ENCODE results near the gene FREY1.

FREY1 gene

DNA sequence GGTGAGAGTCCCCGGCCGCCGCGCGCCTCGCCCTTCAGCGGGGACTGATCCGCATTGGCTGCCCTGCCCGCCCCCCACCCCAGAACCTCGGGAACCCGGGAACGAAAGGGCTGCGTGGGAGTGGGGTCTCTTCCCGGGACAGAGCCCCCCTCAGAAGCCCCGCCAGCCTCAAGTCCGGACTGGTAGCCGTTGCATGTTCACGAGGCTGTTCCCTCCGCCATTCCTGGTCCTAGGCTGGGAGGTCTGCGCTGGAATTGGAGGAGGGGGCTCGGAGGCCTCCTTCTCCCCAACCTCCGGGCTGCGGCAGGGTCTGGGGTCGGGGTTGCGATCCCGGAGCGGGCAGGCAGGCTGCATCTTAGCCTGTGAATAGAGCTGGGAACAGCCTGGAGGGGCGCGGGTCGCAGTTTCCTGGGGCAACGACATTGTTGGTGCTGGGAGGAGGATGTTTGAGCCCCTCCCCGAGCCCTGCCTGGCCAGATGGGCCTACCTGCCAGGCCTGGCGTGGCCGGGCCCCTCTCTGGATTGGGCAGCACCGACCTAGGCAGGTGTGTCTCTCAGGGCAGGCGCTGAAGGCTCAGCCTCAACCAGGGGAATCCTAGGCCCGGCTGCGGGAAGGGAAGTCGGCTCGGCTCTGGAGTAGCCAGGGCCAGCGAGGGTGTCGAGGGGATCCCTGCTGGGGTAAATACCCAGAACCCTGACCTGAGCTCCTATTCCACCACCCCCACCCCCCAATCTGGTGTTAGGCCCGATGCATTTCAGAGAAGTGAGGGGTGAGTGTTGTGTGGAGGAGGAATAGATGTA is 20.9 kb downstream of the FREY1 start:
- Histone ChIP-seq H3K27ac (peak overlapping the region; percentile 44), H2AFZ (peak overlapping the region; percentile 66), H3K4me2 (ENCODE audit: low read length) (peak overlapping the region; percentile 55), H3K4me1 (no peaks in the 10 kb centered on the region), H3K27me3 (ENCODE audit: control insufficient read depth, insufficient read depth, low read length) (no peaks in the 10 kb centered on the region), H3K9me3 (ENCODE audit: control insufficient read depth, low read length) (no peaks in the 10 kb centered on the region), H3K4me3 (ENCODE audit: low read depth, low read length) (no peak overlapping the region), H3K36me3 (ENCODE audit: control insufficient read depth, insufficient read depth, low read length) (no peaks in the 10 kb centered on the region), H3K9ac (peak overlapping the region; percentile 61), H3K79me2 (peaks cover 5% of the 10 kb centered on the region)
- no peak for TF ChIP-seq CTCF (IDR thresholded peaks at IDR 0.05)

GRCh38 chr11:45885274-45885920 is 21.7 kb downstream of the FREY1 start, which contains the start of gene MAPK8IP1:
Gene MAPK8IP1 (plus strand): TSS chr11:45885651. CDS start chr11:45885821, 170 bp downstream.
- H3K36me3 ChIP-seq (ENCODE audit: control insufficient read depth, insufficient read depth, low read length): no peaks in the 10 kb centered on the region
- TF ChIP-seq CTCF (IDR thresholded peaks at IDR 0.05): no peak
- peak within 1 kb of the TSS; percentile 55 for H3K4me2 ChIP-seq (ENCODE audit: low read length)
- no peaks in the 10 kb centered on the region for H3K9me3 ChIP-seq (ENCODE audit: control insufficient read depth, low read length)
- H3K4me1 ChIP-seq: no peaks in the 10 kb centered on the region
- no peak within 1 kb of the TSS for H3K4me3 ChIP-seq (ENCODE audit: low read depth, low read length)
- peaks cover 5% of the 10 kb centered on the region for H3K79me2 ChIP-seq
- peak within 1 kb of the TSS; percentile 51 for H3K27ac ChIP-seq
- H3K9ac ChIP-seq: peak within 1 kb of the TSS; percentile 61
- peak within 1 kb of the TSS; percentile 66 for H2AFZ ChIP-seq
- no peaks in the 10 kb centered on the region for H3K27me3 ChIP-seq (ENCODE audit: control insufficient read depth, insufficient read depth, low read length)

DNA sequence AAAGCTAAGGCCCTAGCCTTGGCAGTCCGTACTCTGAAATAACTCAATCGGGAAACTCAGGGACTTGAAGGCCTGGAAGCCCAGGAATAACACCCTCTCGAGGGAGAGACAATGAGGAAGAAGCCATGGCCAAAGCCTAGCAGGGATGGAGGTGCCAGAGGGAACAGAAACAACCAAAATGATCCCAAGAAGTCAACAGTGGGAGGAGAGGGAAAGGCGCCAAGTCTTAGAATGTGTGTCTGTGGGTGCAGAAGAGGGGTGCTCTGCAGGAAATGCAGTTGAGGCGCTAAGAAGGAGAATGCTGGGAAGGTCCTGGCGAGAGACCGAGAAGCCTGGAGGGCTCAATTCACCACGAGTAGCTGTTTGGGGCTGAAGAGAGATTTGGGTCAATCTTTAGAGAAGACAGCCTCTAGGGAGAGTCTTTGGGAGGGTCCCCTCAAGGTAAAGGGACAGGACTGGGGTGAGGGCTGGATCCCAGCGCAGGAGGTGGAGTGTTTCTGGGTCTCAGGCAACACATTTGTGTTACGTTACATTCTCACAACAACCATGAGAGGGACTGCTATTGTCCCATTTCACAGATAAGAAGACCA is 22.4 kb downstream of the FREY1 start:
- H3K4me2 ChIP-seq (ENCODE audit: low read length): no peak overlapping the region
- no peak overlapping the region for H2AFZ ChIP-seq
- no peaks in the 10 kb centered on the region for H3K4me1 ChIP-seq
- no peak for TF ChIP-seq CTCF (IDR thresholded peaks at IDR 0.05)
- H3K4me3 ChIP-seq (ENCODE audit: low read depth, low read length): no peak overlapping the region
- H3K27me3 ChIP-seq (ENCODE audit: control insufficient read depth, insufficient read depth, low read length): no peaks in the 10 kb centered on the region
- no peaks in the 10 kb centered on the region for H3K36me3 ChIP-seq (ENCODE audit: control insufficient read depth, insufficient read depth, low read length)
- no peaks in the 10 kb centered on the region for H3K9me3 ChIP-seq (ENCODE audit: control insufficient read depth, low read length)
- peak overlapping the region; percentile 51 for H3K27ac ChIP-seq
- H3K79me2 ChIP-seq: peaks cover 5% of the 10 kb centered on the region
- no peak overlapping the region for H3K9ac ChIP-seq

DNA sequence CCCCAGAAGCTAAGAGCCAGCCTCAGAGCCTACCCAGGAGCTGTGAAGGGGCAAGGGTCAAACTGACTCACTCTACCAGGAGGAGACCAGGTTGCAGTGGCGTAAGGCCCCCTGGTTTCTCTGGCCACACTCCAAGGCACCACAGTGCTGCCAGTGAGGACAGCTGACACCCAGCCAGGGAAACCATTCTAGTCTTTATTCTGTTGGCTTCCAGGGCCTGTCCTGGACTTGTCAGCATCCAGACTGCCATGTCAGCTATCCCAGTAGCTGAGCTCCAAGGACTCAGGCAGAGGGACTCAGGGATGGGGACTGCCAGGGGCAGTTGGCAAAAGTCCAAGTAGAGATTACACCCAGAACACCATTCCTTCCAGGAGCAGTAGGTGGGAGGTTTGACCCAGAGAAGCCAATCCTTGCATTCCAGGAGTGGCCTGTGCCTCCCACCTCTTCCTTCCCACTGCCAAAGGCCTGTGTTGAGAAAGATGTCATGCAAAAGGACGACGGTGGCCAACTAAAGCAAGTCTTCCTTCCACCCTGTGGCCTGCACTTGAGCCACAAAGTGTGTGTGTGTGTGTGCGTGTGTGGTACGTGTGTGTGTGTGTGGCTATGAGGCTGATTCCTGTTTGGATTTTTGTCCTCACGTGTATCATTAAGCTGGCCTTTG is 25.2 kb downstream of the FREY1 start:
- TF ChIP-seq CTCF (IDR thresholded peaks at IDR 0.05): no peak
- no peaks in the 10 kb centered on the region for H3K27me3 ChIP-seq (ENCODE audit: control insufficient read depth, insufficient read depth, low read length)
- no peak overlapping the region for H2AFZ ChIP-seq
- no peak overlapping the region for H3K4me2 ChIP-seq (ENCODE audit: low read length)
- H3K36me3 ChIP-seq (ENCODE audit: control insufficient read depth, insufficient read depth, low read length): no peaks in the 10 kb centered on the region
- no peaks in the 10 kb centered on the region for H3K9me3 ChIP-seq (ENCODE audit: control insufficient read depth, low read length)
- H3K79me2 ChIP-seq: peaks cover 4% of the 10 kb centered on the region
- no peak overlapping the region for H3K9ac ChIP-seq
- H3K4me3 ChIP-seq (ENCODE audit: low read depth, low read length): no peak overlapping the region
- no peak overlapping the region for H3K27ac ChIP-seq
- H3K4me1 ChIP-seq: no peaks in the 10 kb centered on the region

All from parathyroid adenoma (tissue), 2 donors.